A549 (cell line): ENCODE results near the gene GPR137B.

Experiments
- CEBPB ChIP-seq, 2 experiments: fragments of >200 bp in 1 of 2; sonication (Bioruptor Twin) in 1 of 2; formaldehyde crosslinking in 1 of 2; IDR thresholded peaks; 2 replicates each; pipeline ENCODE4 v1.6.1; 2012 to 2016
- FOSL2 ChIP-seq, 2 experiments: fragments of 450-650 bp in 1 of 2; fragments of >200 bp in 1 of 2; sonication (Bioruptor Twin) in 1 of 2; formaldehyde crosslinking; IDR thresholded peaks; 2 replicates each; pipeline versions ENCODE4 v1.5.0 to v1.6.1; 2016 to 2020; ENCODE audit warnings: mild to moderate bottlenecking in 1 of 2, moderate library complexity in 1 of 2
- HDAC2 ChIP-seq: fragments of 200-600 bp; sonication (generic); IDR thresholded peaks from 2 replicates; pipeline ENCODE4 v1.6.1; 2016
- KDM1A ChIP-seq: fragments of 200-600 bp; sonication (generic); IDR thresholded peaks from 2 replicates; pipeline ENCODE4 v1.6.1; 2016; ENCODE audit warnings: low read depth, mild to moderate bottlenecking
- MYC ChIP-seq: IDR thresholded peaks from 2 replicates; pipeline ENCODE4 v1.6.1; 2012; ENCODE audit warnings: mild to moderate bottlenecking, inconsistent platforms, low read length, improper control_type of control experiment, borderline replicate concordance
- POLR2A ChIP-seq: IDR thresholded peaks from 2 replicates; pipeline ENCODE4 v1.6.1; 2012; ENCODE audit warnings: mild to moderate bottlenecking, low read length
- RAD21 ChIP-seq, 2 experiments: fragments of >200 bp in 1 of 2; sonication (Bioruptor Twin) in 1 of 2; formaldehyde crosslinking in 1 of 2; IDR thresholded peaks in 1 of 2; conservative IDR thresholded peaks in 1 of 2; 2 replicates in 1 of 2; 3 replicates in 1 of 2; pipeline ENCODE4 v1.6.1; 2012 to 2018; ENCODE audit warnings: inconsistent platforms in 1 of 2
- RFX5 ChIP-seq: fragments of 450-650 bp; IDR thresholded peaks from 2 replicates; pipeline ENCODE4 v1.7.1; 2014; ENCODE audit warnings: antibody characterized with exemption, mild to moderate bottlenecking, moderate library complexity
- SMC3 ChIP-seq: fragments of >200 bp; sonication (Bioruptor Twin); formaldehyde crosslinking; IDR thresholded peaks from 3 replicates; pipeline ENCODE4 v1.6.1; 2018; ENCODE audit warnings: inconsistent platforms
- TF ChIP-seq, protein P1 (sequence below): fragments of >200 bp; sonication (Bioruptor Twin); formaldehyde crosslinking; IDR thresholded peaks from 2 replicates; pipeline ENCODE4 v1.6.1; 2016
- TF ChIP-seq, protein P2 (sequence below): fragments of >200 bp; sonication (Bioruptor Twin); formaldehyde crosslinking; IDR thresholded peaks from 3 replicates; pipeline ENCODE4 v1.5.1; 2016
- TF ChIP-seq, protein P3 (sequence below): IDR thresholded peaks from 2 replicates; pipeline ENCODE4 v1.6.1; 2012; ENCODE audit warnings: low read depth, borderline replicate concordance
- TF ChIP-seq, protein P4 (sequence below): fragments of 200-600 bp; sonication (generic); IDR thresholded peaks from 2 replicates; pipeline ENCODE4 v1.6.1; 2016; ENCODE audit warnings: antibody characterized with exemption, mild to moderate bottlenecking, moderate library complexity
- TF ChIP-seq, protein P5 (sequence below): IDR thresholded peaks from 2 replicates; pipeline ENCODE4 v1.6.1; 2012

DNA sequence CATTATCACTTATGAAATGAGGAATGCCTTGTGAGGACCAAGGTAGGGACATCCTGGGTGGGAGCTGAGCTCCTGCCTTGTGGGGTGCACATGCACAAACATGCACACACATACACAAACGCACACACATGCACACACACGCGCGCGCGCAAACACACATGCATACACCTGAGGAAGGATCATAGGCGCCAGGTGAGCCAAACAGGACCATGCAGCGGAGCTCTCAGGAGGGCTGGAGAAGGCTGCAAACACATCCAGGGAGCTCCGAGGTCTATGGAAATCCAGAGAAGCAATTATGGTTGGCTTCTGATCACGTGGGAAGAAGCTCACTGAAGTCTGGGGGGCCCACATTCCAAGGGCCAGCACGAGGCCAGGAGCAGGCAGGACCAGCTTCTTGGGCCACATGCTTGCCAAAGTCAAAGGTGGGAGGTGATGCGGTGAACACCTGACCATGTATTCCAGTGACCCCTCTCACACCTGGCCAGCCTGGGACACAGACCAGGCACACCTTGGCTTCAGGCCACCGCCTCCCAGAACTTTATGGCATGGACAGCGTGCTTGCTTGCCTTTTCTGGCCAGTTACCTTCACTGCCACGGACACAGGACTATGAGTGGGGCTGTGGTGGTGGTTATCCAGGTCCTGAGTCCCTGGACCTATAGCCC, 13.6 kb downstream of the GPR137B start:
- no peak for TF ChIP-seq HDAC2
- TF ChIP-seq FOSL2 (IDR thresholded peaks at IDR 0.05), result no peak
- no peak for TF ChIP-seq FOSL2 (CRISPR knock-in tag; IDR thresholded peaks at IDR 0.05)
- no peak for TF ChIP-seq KDM1A
- TF ChIP-seq, protein P1, sequence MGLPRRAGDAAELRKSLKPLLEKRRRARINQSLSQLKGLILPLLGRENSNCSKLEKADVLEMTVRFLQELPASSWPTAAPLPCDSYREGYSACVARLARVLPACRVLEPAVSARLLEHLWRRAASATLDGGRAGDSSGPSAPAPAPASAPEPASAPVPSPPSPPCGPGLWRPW, result no peak
- TF ChIP-seq, protein P2, sequence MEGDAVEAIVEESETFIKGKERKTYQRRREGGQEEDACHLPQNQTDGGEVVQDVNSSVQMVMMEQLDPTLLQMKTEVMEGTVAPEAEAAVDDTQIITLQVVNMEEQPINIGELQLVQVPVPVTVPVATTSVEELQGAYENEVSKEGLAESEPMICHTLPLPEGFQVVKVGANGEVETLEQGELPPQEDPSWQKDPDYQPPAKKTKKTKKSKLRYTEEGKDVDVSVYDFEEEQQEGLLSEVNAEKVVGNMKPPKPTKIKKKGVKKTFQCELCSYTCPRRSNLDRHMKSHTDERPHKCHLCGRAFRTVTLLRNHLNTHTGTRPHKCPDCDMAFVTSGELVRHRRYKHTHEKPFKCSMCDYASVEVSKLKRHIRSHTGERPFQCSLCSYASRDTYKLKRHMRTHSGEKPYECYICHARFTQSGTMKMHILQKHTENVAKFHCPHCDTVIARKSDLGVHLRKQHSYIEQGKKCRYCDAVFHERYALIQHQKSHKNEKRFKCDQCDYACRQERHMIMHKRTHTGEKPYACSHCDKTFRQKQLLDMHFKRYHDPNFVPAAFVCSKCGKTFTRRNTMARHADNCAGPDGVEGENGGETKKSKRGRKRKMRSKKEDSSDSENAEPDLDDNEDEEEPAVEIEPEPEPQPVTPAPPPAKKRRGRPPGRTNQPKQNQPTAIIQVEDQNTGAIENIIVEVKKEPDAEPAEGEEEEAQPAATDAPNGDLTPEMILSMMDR, result no peak
- TF ChIP-seq, protein P3, sequence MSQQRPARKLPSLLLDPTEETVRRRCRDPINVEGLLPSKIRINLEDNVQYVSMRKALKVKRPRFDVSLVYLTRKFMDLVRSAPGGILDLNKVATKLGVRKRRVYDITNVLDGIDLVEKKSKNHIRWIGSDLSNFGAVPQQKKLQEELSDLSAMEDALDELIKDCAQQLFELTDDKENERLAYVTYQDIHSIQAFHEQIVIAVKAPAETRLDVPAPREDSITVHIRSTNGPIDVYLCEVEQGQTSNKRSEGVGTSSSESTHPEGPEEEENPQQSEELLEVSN, result no peak
- no peak for TF ChIP-seq SMC3
- TF ChIP-seq CEBPB (IDR thresholded peaks at IDR 0.05), result no peak
- no peak for TF ChIP-seq RAD21 (conservative IDR thresholded peaks at IDR 0.05 in 1 of 2, IDR thresholded peaks at IDR 0.05 in 1 of 2)
- TF ChIP-seq, protein P4, sequence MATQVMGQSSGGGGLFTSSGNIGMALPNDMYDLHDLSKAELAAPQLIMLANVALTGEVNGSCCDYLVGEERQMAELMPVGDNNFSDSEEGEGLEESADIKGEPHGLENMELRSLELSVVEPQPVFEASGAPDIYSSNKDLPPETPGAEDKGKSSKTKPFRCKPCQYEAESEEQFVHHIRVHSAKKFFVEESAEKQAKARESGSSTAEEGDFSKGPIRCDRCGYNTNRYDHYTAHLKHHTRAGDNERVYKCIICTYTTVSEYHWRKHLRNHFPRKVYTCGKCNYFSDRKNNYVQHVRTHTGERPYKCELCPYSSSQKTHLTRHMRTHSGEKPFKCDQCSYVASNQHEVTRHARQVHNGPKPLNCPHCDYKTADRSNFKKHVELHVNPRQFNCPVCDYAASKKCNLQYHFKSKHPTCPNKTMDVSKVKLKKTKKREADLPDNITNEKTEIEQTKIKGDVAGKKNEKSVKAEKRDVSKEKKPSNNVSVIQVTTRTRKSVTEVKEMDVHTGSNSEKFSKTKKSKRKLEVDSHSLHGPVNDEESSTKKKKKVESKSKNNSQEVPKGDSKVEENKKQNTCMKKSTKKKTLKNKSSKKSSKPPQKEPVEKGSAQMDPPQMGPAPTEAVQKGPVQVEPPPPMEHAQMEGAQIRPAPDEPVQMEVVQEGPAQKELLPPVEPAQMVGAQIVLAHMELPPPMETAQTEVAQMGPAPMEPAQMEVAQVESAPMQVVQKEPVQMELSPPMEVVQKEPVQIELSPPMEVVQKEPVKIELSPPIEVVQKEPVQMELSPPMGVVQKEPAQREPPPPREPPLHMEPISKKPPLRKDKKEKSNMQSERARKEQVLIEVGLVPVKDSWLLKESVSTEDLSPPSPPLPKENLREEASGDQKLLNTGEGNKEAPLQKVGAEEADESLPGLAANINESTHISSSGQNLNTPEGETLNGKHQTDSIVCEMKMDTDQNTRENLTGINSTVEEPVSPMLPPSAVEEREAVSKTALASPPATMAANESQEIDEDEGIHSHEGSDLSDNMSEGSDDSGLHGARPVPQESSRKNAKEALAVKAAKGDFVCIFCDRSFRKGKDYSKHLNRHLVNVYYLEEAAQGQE, result no peak
- no peak for TF ChIP-seq MYC
- TF ChIP-seq POLR2A, result no peak
- TF ChIP-seq, protein P5, sequence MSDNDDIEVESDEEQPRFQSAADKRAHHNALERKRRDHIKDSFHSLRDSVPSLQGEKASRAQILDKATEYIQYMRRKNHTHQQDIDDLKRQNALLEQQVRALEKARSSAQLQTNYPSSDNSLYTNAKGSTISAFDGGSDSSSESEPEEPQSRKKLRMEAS, result no peak
- TF ChIP-seq RFX5, result no peak
